Measurements from ENCODE around the gene NRDE2.

GRCh38 chr14:90344331-90345238, 12.8 kb upstream of the NRDE2 start:
- TF ChIP-seq CTCF (IDR thresholded peaks at IDR 0.05), result no peak
- TF ChIP-seq POLR2A (IDR thresholded peaks at IDR 0.05), result no peak
